Osteocyte (in vitro differentiated cells): ENCODE data around the gene TAP2. TPM values are rescaled to one million over a fixed set of nuclear protein-coding genes. Genes with fewer than 3 reads are reported as not detected.

Experiments
- DNase-seq: peaks from one replicate; pipeline ENCODE4 v3.0.0; 2021; ENCODE audit warnings: mixed read lengths; ENCODE audit not compliant: unreplicated experiment; ENCODE audit errors: extremely low spot score
- H3K27ac Mint-ChIP-seq: one replicate; pipeline ENCODE4 v1.8.0; 2021; ENCODE audit warnings: mild to moderate bottlenecking, mixed read lengths; ENCODE audit not compliant: unreplicated experiment
- H3K27me3 Mint-ChIP-seq: one replicate; pipeline ENCODE4 v1.8.0; 2021; ENCODE audit warnings: mixed read lengths; ENCODE audit not compliant: unreplicated experiment
- H3K36me3 Mint-ChIP-seq: one replicate; pipeline ENCODE4 v1.8.0; 2021; ENCODE audit warnings: mixed read lengths; ENCODE audit not compliant: unreplicated experiment
- H3K4me1 Mint-ChIP-seq: one replicate; pipeline ENCODE4 v1.8.0; 2021; ENCODE audit warnings: mixed read lengths; ENCODE audit not compliant: unreplicated experiment
- H3K4me3 Mint-ChIP-seq: one replicate; pipeline ENCODE4 v1.8.0; 2021; ENCODE audit warnings: mild to moderate bottlenecking, moderate library complexity, mixed read lengths; ENCODE audit not compliant: unreplicated experiment
- H3K9me3 Mint-ChIP-seq: one replicate; pipeline ENCODE4 v1.8.0; 2021; ENCODE audit warnings: mixed read lengths; ENCODE audit not compliant: unreplicated experiment
- CTCF ChIP-seq: fragments of 200-600 bp; sonication (generic); IDR thresholded peaks from 2 replicates; pipeline ENCODE4 v1.5.0; 2021; ENCODE audit warnings: antibody characterized with exemption, mild to moderate bottlenecking, moderate library complexity
- total RNA-seq: library from RNA; stranded (reverse); gene quantifications from 2 replicates; pipeline ENCODE4 v1.2.1, GENCODE V29; 2021

Gene TAP2
- total RNA-seq, 1 donor from 2014 or later, result 51.9 TPM

GRCh38 chr6:32842021-32842650 lies 3.6 kb upstream of the TAP2 start:
- Mint-ChIP-seq H3K27ac (peak overlapping the region; percentile 38), H3K4me3 (no peak overlapping the region), H3K9me3 (no peaks in the 10 kb centered on the region), H3K4me1 (peaks cover 26% of the 10 kb centered on the region), H3K27me3 (no peaks in the 10 kb centered on the region), H3K36me3 (peaks cover 31% of the 10 kb centered on the region)
- TF ChIP-seq CTCF, result no peak
- DNase-seq, result no peak

GRCh38 chr6:32840604-32841246 lies 2.2 kb upstream of the TAP2 start:
- H3K4me3 Mint-ChIP-seq, result no peak overlapping the region

GRCh38 chr6:32839356-32839755 lies 817 bp upstream of the TAP2 start:
- Mint-ChIP-seq H3K9me3 (no peaks in the 10 kb centered on the region), H3K27ac (peak overlapping the region; percentile 89), H3K4me1 (peaks cover 25% of the 10 kb centered on the region), H3K27me3 (no peaks in the 10 kb centered on the region), H3K36me3 (peaks cover 34% of the 10 kb centered on the region), H3K4me3 (no peak overlapping the region)
- TF ChIP-seq CTCF, result no peak
- DNase-seq, result no peak

More at GRCh38 chr6:32840604-32841246, 2.2 kb upstream of the TAP2 start:
- H3K27ac Mint-ChIP-seq, result peak overlapping the region; percentile 89
- no peaks in the 10 kb centered on the region for H3K27me3 Mint-ChIP-seq
- no peak for DNase-seq
- TF ChIP-seq CTCF, result no peak
- peaks cover 30% of the 10 kb centered on the region for H3K4me1 Mint-ChIP-seq
- peaks cover 30% of the 10 kb centered on the region for H3K36me3 Mint-ChIP-seq
- no peaks in the 10 kb centered on the region for H3K9me3 Mint-ChIP-seq

- H3K27ac Mint-ChIP-seq, result peak overlapping the region; percentile 89
- peaks cover 36% of the 10 kb centered on the region for H3K36me3 Mint-ChIP-seq
- TF ChIP-seq CTCF, result no peak
- DNase-seq, result no peak
- H3K4me3 Mint-ChIP-seq, result peak overlapping the region; percentile 84
- H3K9me3 Mint-ChIP-seq, result no peaks in the 10 kb centered on the region
- no peaks in the 10 kb centered on the region for H3K27me3 Mint-ChIP-seq
- peaks cover 17% of the 10 kb centered on the region for H3K4me1 Mint-ChIP-seq
Measured at GRCh38 chr6:32837651-32838113, 857 bp downstream of the TAP2 start.

- Mint-ChIP-seq H3K9me3 (no peaks in the 10 kb centered on the region), H3K4me3 (peak overlapping the region; percentile 84), H3K36me3 (peaks cover 33% of the 10 kb centered on the region), H3K4me1 (peaks cover 12% of the 10 kb centered on the region), H3K27me3 (no peaks in the 10 kb centered on the region), H3K27ac (no peak overlapping the region)
- TF ChIP-seq CTCF, result no peak
- DNase-seq, result no peak
Measured at GRCh38 chr6:32836873-32837272, 1.7 kb downstream of the TAP2 start.
